ENCODE measurements around the gene CFH. TPM values are rescaled to one million over a fixed set of nuclear protein-coding genes. Genes with fewer than 3 reads are reported as not detected.

Gene CFH
- total and polyA plus RNA-seq, 9 of the 15 experiments (the other 6 are each of a cell fraction or from before 2014, with no cell fraction given) = 31.6 to 107 (median 48.3) TPM

DNA sequence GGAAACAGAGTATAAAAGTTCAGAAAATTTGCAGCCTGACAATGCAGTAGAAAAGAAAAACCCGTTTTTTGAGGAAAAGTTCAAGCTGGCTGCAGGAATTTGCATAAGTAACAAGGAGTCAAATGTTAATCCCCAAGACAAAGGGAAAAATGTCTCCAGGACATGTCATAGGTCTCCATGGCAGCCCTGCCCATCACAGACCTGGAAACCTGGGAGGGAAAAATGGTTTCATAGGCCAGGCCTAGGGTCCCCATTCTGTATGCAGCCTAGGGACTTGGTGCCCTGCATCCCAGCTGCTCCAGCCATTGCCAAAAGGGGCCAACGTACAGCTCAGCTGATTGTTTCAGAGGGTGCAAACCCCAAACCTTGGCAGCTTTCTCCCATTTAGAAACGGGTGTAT, 40.0 kb upstream of the CFH start (continued):
- TF ChIP-seq PYGO2 (tag; IDR thresholded peaks at IDR 0.05) = no peak
- TF ChIP-seq, protein P1, sequence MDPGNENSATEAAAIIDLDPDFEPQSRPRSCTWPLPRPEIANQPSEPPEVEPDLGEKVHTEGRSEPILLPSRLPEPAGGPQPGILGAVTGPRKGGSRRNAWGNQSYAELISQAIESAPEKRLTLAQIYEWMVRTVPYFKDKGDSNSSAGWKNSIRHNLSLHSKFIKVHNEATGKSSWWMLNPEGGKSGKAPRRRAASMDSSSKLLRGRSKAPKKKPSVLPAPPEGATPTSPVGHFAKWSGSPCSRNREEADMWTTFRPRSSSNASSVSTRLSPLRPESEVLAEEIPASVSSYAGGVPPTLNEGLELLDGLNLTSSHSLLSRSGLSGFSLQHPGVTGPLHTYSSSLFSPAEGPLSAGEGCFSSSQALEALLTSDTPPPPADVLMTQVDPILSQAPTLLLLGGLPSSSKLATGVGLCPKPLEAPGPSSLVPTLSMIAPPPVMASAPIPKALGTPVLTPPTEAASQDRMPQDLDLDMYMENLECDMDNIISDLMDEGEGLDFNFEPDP (CRISPR knock-in tag; IDR thresholded peaks at IDR 0.05) = no peak

DNA sequence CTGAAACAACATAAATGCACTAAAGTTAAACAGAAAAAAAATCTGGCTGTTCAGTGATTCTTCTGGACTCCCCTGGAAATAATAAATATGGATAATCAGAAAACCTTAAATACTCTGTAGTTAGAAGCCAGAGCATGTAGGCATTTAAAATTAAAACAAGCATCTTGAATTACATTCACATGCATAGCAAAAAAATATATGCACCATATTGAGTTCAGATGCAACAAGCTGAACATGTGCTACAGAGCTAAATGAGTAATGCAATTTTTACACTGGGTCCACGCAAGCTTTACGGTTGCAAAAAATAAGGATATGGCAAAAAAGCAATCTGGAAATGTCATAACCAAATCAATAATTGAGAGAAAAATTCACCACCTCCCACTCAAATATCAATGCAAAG, 32.1 kb upstream of the CFH start:
- no peaks in the 10 kb centered on the region for H3K4me1 ChIP-seq (replicated peaks in 1 of 2; ENCODE audit: control insufficient read depth in 2 of 2, insufficient read depth in 2 of 2, low read length in 2 of 2)
- in situ Hi-C loops (cut with MboI) (no loop called here), intact Hi-C loops (cut with micrococcal nuclease) (no loop called here)
- H3K4me3 ChIP-seq = no peak overlapping the region
- no peak overlapping the region for H3K27ac ChIP-seq (ENCODE audit: extremely low read depth, low read depth, low read length)
- no TSS peak for BruUV-seq (replicated peaks)
- no peaks in the 10 kb centered on the region for H4K20me1 ChIP-seq (replicated peaks; ENCODE audit: control insufficient read depth, insufficient read depth, low read length)
- DNase-seq (ENCODE audit: extremely low read depth in 1 of 4, low spot score in 3 of 4) (no peak), FAIRE-seq (no peak), ATAC-seq (no peak)
- no peaks in the 10 kb centered on the region for H3K36me3 ChIP-seq (ENCODE audit: control insufficient read depth, insufficient read depth, low read length)
- CTCF ChIA-PET (ENCODE audit: low intra/inter-chr PET ratio) = no interaction called here
- no peaks in the 10 kb centered on the region for H3K79me2 ChIP-seq (ENCODE audit: control insufficient read depth, insufficient read depth, low read length)
- H3K9me1 ChIP-seq (ENCODE audit: control insufficient read depth, insufficient read depth, low read length) = no peaks in the 10 kb centered on the region
- no peak overlapping the region for H2AFZ ChIP-seq (ENCODE audit: low read depth, low read length)
- no peak overlapping the region for H3K9ac ChIP-seq (ENCODE audit: insufficient read depth in 1 of 2, low read depth in 2 of 2, low read length in 2 of 2)
- H3K4me2 ChIP-seq (ENCODE audit: insufficient read depth, low read length) = no peak overlapping the region
- WGBS (ENCODE audit: insufficient coverage, low coverage, missing lambda C conversion rate) = 37% methylated on average over 2 of the region's 2 CpGs
- no peaks in the 10 kb centered on the region for H3K9me3 ChIP-seq (replicated peaks; ENCODE audit: control insufficient read depth, insufficient read depth, low read depth, low read length)
- POLR2A ChIA-PET = interaction anchor here (2.0 kb wide), 1 partner anchor 9 kb away, joined by 7 read pairs; no protein-coding TSS in a partner anchor
- H3K27me3 ChIP-seq (ENCODE audit: control insufficient read depth in 2 of 2, insufficient read depth in 2 of 2, low read length in 2 of 2) = no peaks in the 10 kb centered on the region
- TF ChIP-seq, protein P2, sequence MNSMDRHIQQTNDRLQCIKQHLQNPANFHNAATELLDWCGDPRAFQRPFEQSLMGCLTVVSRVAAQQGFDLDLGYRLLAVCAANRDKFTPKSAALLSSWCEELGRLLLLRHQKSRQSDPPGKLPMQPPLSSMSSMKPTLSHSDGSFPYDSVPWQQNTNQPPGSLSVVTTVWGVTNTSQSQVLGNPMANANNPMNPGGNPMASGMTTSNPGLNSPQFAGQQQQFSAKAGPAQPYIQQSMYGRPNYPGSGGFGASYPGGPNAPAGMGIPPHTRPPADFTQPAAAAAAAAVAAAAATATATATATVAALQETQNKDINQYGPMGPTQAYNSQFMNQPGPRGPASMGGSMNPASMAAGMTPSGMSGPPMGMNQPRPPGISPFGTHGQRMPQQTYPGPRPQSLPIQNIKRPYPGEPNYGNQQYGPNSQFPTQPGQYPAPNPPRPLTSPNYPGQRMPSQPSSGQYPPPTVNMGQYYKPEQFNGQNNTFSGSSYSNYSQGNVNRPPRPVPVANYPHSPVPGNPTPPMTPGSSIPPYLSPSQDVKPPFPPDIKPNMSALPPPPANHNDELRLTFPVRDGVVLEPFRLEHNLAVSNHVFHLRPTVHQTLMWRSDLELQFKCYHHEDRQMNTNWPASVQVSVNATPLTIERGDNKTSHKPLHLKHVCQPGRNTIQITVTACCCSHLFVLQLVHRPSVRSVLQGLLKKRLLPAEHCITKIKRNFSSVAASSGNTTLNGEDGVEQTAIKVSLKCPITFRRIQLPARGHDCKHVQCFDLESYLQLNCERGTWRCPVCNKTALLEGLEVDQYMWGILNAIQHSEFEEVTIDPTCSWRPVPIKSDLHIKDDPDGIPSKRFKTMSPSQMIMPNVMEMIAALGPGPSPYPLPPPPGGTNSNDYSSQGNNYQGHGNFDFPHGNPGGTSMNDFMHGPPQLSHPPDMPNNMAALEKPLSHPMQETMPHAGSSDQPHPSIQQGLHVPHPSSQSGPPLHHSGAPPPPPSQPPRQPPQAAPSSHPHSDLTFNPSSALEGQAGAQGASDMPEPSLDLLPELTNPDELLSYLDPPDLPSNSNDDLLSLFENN (IDR thresholded peaks at IDR 0.05; ENCODE audit: low read depth in 2 of 2, low read length in 2 of 2) = no peak
- TF ChIP-seq CBFA2T3 (IDR thresholded peaks at IDR 0.05) (no peak), KLF1 (tag; IDR thresholded peaks at IDR 0.05) (no peak), FOSL1 (tag; conservative IDR thresholded peaks at IDR 0.05) (no peak), YY1 (IDR thresholded peaks at IDR 0.05; ENCODE audit: borderline replicate concordance in 1 of 3, control insufficient read depth in 1 of 3, extremely low read depth in 1 of 3, insufficient read depth in 3 of 3, insufficient read length in 1 of 3, insufficient replicate concordance in 2 of 3, low read depth in 1 of 3, low read length in 2 of 3) (no peak), RUNX1 (IDR thresholded peaks at IDR 0.05; ENCODE audit: low read depth) (no peak), ZNF354B (CRISPR knock-in tag; IDR thresholded peaks at IDR 0.05) (no peak), HCFC1 (IDR thresholded peaks at IDR 0.05; ENCODE audit: low read depth, low read length) (no peak)
- TF ChIP-seq, protein P3, sequence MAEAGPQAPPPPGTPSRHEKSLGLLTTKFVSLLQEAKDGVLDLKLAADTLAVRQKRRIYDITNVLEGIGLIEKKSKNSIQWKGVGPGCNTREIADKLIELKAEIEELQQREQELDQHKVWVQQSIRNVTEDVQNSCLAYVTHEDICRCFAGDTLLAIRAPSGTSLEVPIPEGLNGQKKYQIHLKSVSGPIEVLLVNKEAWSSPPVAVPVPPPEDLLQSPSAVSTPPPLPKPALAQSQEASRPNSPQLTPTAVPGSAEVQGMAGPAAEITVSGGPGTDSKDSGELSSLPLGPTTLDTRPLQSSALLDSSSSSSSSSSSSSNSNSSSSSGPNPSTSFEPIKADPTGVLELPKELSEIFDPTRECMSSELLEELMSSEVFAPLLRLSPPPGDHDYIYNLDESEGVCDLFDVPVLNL (CRISPR knock-in tag; IDR thresholded peaks at IDR 0.05; ENCODE audit: low read depth) = no peak
- TF ChIP-seq, protein P4, sequence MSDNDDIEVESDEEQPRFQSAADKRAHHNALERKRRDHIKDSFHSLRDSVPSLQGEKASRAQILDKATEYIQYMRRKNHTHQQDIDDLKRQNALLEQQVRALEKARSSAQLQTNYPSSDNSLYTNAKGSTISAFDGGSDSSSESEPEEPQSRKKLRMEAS (CRISPR knock-in tag; IDR thresholded peaks at IDR 0.05) = no peak
- TF ChIP-seq, protein P5, sequence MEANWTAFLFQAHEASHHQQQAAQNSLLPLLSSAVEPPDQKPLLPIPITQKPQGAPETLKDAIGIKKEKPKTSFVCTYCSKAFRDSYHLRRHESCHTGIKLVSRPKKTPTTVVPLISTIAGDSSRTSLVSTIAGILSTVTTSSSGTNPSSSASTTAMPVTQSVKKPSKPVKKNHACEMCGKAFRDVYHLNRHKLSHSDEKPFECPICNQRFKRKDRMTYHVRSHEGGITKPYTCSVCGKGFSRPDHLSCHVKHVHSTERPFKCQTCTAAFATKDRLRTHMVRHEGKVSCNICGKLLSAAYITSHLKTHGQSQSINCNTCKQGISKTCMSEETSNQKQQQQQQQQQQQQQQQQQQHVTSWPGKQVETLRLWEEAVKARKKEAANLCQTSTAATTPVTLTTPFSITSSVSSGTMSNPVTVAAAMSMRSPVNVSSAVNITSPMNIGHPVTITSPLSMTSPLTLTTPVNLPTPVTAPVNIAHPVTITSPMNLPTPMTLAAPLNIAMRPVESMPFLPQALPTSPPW (CRISPR knock-in tag; IDR thresholded peaks at IDR 0.05) = no peak

Data from K562 (cell line).